GM21737 (cell line): ENCODE results near the gene EPHA10.

Source experiments
- ATAC-seq: cut with Tn5 transposase; IDR thresholded peaks from one replicate; pipeline ENCODE4 v1.9.1; 2021; ENCODE audit warnings: mild to moderate bottlenecking, moderate library complexity; ENCODE audit not compliant: unreplicated experiment

The EPHA10 gene

GRCh38 chr1:37734629-37735591, 30.0 kb downstream of the EPHA10 start:
- no peak for ATAC-seq

- ATAC-seq: no peak
These were observed 32.7 kb downstream of the EPHA10 start for GRCh38 chr1:37732111-37732780.

- no peak for ATAC-seq
These were observed 33.5 kb downstream of the EPHA10 start for GRCh38 chr1:37731312-37732019.

GRCh38 chr1:37730376-37730775, 34.5 kb downstream of the EPHA10 start:
- ATAC-seq: no peak

DNA sequence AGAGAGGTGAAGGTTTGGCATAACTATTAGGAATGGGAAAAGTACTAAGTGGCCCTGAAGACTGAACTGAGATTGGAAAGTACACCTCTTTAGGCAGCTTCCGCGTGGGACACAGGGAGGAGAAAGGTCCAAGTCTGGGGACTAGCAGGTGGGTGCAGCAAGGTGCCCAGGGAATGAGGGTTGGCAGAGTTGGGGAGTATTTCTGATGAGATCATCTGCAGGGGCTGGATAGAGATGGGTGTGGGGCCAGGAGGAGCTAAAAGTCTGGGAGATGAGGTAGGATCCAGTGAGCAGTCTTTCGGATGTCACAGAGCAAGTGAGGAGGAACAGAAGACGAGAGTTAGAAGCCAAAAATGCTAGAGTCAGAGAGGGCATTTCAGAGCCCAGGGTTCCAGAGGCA, 36.5 kb downstream of the EPHA10 start:
- no peak for ATAC-seq

DNA sequence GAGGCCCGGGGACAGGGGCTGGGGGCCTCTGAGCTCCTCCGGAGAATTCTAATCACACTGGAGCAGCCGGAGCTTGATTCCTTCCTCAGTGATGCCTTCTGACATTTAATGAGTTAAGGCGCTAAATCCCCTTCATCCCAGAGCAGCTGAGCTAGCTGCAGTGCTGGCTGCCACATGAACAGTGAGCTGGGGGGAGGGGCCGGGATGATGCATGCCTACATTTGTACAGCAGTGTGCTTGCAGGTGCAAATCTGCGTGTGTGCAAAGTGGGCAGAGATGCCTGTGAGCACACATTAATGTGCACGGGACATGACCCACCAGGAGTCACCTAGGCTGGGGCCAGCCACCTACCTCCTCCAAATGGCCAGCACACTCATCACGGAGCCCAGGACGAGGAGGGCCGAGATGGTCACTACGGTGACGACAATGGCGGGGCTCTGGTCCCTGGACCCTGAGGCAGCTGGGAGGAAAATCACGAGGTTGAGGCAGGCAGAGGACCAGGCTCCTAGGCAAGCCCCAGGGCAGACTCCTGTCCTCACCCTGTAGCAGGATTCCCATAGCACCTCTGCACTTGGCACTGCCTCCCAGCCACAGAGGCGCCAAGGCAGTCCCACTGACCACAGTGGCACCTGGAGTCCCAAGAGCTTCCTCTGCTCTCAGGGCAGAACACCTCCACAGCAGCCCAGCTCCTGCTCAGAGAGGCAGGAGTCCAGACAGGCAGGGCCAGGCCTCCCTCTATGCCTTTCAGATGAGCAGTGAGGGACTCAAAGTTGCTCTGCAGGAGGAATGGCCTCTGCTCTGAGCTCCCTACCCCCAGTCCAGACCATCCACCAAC, 38.0 kb downstream of the EPHA10 start:
- no peak for ATAC-seq

- no peak for ATAC-seq
These were observed 38.9 kb downstream of the EPHA10 start for GRCh38 chr1:37725851-37726613.

GRCh38 chr1:37724575-37724974, 40.3 kb downstream of the EPHA10 start:
- no peak for ATAC-seq

DNA sequence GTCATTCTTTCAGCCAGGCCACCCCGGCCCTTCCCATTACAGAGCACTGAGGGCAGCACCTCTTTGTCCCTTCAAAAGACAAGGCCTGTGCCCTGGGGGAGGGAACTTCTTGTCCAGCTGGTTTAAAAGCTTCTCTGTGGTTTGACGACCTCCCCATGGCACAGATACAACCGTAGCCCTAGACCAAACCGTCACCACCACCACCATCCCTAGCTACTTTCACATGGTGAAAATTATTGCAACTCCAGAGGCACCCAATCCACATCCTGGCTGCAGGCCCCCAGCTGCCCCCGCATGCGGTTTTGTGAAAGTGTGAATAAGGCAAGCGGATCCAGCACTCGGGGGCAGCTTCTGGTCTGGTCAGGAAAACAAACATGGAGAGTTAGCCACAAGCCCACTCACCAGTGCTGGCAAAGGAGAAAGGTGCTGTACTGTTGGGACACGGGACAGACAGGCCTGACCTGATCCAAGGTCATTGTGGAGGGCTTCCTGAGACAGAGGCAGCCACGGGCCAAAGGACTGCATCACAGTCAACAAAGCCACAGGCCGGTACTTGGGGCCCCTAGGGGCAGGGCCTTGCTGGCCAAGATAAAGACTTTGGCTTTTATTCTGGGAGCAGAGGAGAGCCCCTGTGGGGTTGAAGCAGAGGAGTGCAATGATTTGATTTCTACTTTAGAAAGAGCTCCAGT, 41.4 kb downstream of the EPHA10 start:
- ATAC-seq: no peak

- ATAC-seq: no peak
These were observed 41.9 kb downstream of the EPHA10 start for GRCh38 chr1:37723072-37723389.

DNA sequence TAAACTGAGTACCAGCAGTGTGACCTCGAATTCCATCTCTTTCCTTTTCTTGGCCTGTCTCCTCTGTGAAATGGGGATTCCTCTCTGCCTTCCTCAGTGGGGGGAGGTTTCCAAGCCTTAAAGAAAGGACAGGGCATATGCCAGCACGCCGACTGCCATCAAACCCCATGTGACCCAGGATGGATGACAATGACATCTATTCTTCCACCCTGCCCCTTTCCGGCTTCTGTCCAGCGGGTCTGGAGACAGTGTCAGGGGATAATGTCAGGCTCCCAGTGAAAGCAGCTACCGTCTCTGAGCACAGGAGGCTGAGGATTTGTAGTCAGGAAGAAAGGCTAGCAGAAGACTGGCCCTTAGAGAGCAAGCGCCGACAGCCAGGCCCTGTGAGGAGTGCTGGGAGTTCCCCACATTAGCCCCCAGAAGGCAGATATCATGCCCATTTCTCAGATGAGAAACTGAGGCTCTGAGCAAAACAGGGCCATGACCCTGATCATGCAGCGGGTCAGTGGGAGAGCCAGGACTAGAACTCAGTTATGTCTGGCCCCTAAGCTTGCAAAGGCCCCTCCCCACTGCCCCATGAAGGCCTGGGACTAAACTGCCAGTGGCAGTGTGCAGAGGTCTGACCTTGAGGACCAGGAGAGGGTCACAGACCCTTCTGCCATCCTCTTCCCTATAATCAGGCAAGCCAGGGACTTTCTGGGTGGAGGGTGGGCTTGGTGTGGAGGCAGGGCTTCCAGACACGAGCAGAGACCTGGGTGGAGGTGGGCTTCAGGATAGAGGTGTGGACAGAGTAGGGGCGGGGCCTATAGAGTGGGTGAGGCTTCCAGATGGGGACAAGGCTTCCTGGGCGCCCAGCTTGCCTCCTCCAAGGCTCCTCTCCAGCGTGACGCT, 42.5 kb downstream of the EPHA10 start:
- no peak for ATAC-seq

DNA sequence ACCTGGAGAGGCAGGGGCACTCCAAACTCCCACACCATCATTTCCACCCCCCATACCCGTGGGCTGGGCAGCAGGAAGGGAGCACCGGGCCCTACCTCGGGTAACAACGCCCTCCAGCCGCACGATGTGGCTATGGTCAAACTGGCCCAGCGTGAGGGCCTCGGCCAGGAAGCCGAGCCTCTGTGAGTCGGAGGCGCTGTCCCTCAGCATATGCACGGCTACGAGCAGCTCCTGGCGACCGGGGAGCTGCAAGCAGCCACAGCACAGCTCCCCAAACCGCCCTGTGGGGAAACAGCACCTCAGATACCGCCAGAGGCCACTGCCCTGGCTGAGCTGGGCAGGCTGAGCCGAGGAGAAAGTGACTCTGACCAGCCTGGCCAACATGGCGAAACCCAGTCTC, 43.4 kb downstream of the EPHA10 start:
- ATAC-seq: no peak

- no peak for ATAC-seq
These were observed 44.4 kb downstream of the EPHA10 start for GRCh38 chr1:37720231-37721130.

- ATAC-seq: no peak
These were observed 45.2 kb downstream of the EPHA10 start for GRCh38 chr1:37719572-37720195.

DNA sequence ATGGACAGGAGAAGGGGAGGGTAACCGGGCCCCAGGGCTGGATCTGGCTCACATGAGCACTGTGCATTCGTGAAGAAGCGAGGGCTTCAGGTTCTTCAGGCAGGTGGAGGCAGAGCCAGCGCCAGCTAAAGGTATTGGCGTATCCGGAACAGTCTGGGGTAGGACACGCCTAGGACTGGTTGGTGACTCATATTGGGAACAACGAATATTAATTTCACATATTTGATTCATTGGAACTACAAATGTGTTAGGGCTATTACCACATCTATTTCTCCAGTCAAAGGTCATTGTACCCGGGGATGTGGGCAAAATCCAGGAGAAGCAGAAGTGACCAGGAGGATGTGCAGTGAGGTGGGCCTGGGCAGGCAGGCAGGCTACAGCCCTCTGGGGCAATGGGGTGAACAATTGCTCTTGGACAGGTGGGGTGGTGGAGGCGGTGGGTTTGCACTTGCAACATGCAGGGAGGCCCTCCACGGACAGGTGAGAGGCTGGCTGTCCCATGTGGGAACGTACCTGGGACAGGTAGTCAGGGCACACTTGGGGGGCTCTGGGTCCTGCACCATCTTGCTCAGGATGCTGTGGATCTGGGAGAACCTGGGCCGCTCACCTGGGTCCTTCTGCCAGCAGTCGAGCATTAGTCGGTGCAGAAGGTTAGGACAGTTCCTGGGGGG, 45.9 kb downstream of the EPHA10 start:
- no peak for ATAC-seq

GRCh38 chr1:37718181-37718900, 46.6 kb downstream of the EPHA10 start:
- ATAC-seq: no peak
